ENCODE measurements around the gene SETBP1. TPM values are rescaled to one million over a fixed set of nuclear protein-coding genes. Genes with fewer than 3 reads are reported as not detected.

The SETBP1 gene
- total RNA-seq, 4 donors from 2014 or later: 15.6 to 27.3 (median 19.1) TPM

- TF ChIP-seq CTCF (IDR thresholded peaks at IDR 0.05; ENCODE audit: low read depth): no peak
Measured at GRCh38 chr18:44733069-44733753, 52.5 kb downstream of the SETBP1 start.

DNA sequence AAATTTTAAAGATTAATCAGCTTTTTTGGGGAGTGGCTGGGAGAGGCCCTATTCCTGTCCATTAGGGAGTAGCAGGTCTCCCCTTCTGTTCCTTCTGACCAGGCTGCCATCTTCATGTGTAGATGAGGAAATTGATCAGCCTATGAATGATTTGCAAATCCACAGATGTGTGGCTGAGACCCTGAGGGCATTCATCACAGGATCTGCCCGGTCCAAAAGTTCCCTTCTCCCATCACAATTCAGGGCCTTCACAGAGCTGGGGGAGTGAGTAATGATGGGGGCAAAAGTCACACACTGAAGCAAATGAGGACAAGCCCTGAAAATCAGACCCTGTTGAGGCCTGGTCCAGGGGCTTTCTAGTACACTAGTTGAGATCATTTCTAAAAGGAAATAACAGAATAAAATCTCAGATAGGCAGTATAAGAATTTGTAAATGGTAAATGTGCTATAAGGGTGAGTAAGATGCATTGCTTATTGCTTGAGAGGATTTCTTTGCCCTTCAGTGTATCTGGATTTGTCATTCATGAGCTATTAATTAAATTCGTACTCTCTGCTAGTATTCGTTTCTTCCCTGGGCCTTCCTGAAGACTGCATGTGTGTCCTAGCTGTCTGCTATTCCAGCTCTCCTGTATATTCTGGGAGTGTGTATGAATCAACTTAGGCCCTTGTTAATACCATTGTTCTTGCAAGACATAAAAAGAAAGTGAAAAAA is 53.2 kb downstream of the SETBP1 start:
- no peak for TF ChIP-seq CTCF (IDR thresholded peaks at IDR 0.05; ENCODE audit: low read depth)

- no peak for TF ChIP-seq CTCF (IDR thresholded peaks at IDR 0.05; ENCODE audit: low read depth)
Measured at GRCh38 chr18:44735096-44735495, 54.4 kb downstream of the SETBP1 start.

DNA sequence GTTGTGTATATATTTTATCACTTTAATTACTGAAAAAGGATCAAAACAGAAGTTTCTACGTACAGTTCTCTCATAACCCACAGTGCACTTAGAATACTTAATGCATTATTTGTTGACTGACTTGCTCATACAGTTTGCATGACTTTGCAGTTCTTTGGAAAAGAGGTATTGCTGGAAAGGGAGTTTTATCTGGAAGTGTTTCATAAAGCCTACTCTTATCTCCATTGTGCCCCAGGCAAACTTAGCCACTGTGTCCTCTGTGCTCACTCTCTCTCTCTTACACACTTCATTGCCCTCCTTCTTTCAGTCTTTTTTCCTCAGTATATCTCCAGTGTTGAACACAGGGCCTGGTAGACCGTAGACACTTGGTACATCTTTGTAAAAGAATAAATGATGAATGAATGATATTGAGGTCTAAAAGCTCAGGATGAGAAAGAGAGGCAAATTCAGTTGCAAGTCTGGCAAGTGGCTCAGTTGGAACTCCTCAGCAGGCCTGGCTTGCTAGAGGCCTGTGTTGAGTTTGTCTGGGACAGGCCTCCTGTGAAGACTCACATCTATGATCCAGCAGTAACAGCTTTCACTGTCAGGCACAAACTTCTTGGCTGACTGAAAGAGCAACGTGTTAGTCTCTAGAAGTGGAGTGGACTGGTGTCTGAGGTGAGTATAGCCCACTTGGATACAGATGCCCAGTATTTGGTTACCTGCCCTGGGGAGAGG is 56.1 kb downstream of the SETBP1 start:
- TF ChIP-seq CTCF (IDR thresholded peaks at IDR 0.05; ENCODE audit: low read depth): no peak

DNA sequence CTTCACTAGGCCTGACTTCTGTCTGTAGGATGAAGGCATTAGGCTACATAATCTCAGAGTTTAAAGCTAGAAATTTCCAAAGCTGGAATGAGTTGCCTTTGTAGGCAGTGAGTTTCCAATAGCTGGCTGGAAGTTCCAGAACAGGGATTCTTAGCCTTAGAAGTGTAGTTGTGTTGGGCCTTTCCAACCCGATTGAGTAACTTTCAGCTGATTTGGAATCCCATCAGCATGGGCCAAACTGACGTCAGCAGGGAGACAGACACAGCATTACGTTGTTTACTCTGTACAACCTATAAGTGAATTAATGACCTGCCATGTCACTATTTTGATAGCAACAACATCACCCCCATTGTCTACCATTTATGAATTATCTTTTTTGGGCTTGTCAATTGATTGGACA is 56.9 kb downstream of the SETBP1 start:
- TF ChIP-seq CTCF (IDR thresholded peaks at IDR 0.05; ENCODE audit: low read depth): no peak

DNA sequence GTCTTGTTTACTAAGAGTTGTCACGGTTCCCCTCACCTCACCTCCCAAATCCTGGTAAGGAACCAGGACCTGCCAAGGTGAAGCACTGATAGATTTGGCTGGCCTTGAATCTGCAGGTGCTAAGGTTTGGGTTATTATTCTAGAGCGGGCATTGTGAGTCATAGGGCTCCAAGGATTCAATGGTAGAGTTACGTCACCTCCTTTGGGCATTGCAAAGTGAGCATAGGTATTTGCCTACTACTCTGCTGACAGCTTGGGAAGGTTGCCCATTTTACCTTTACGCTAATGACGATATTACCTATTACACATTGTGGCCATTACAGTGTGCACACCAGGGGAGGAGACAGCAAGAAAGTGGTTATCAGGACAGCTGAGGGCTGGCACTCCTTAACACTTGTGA is 59.3 kb downstream of the SETBP1 start:
- no peak for TF ChIP-seq CTCF (IDR thresholded peaks at IDR 0.05; ENCODE audit: low read depth)

- no peak for TF ChIP-seq CTCF (IDR thresholded peaks at IDR 0.05; ENCODE audit: low read depth)
Measured at GRCh38 chr18:44741085-44741484, 60.4 kb downstream of the SETBP1 start.
